Gastroesophageal sphincter (tissue), 3 donors: ENCODE results near the gene PRR18.

ENCODE experiments used
- CTCF ChIP-seq, 4 experiments: fragments of 200-600 bp in 2 of 4; fragments of 450-650 bp in 2 of 4; sonication (generic) in 1 of 4; IDR thresholded peaks; one replicate each; pipeline ENCODE4 v1.5.1; 2017 to 2019; ENCODE audit warnings: antibody characterized with exemption in 4 of 4, mild to moderate bottlenecking in 2 of 4, moderate library complexity in 2 of 4
- EP300 ChIP-seq: sonication (generic); formaldehyde crosslinking; IDR thresholded peaks from one replicate; pipeline ENCODE4 v1.6.1; 2017; ENCODE audit warnings: antibody characterized with exemption, mild to moderate bottlenecking
- POLR2A ChIP-seq, 2 donors: fragments of 450-650 bp; IDR thresholded peaks; one replicate each; pipeline ENCODE4 v1.6.1; 2017; ENCODE audit warnings: antibody characterized with exemption in 2 of 2, mild to moderate bottlenecking in 2 of 2, moderate library complexity in 1 of 2
- POLR2AphosphoS5 ChIP-seq: sonication (generic); formaldehyde crosslinking; IDR thresholded peaks from one replicate; pipeline ENCODE4 v1.6.1; 2017; ENCODE audit warnings: antibody characterized with exemption

DNA sequence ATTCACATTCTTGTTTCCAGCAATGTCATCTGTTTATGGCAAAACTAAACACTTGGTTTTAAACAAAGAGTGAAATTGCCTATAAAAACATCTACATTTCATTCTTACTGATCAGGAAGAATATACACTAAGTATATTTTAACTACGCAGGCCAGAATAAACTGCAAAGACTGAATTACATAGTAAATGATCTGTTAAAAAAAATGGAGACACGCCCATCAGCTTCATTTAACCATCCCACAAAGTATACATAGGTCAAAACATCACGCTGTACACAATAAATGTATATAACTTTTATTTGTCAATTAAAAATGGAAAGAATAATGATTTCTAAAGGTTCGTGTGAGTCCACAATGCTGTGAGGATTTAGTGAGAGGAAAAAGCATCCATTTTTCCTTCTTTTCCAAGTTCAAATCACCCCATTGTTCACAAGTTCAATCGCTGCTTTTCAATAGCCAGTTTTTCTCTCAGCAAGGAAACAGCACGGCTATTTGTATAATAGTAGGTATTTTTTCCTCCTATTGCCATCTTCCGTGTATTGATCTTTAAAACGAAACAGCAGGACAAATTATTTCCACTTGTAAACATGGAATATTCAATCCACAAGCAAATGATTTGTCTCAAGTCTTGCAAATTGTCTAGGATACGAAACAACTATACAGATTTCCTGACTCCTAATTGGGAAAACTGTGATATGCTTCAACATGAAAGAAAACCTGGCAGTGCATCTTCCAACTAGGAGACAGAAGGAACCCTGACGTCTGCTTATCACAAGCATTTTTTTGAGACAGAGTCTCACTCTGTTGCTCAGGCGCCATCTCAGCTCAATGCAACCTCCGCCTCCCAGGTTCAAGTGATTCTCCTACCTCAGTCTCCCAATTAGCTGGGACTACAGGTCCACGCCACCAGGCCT lies 23.6 kb upstream of the PRR18 start:
- TF ChIP-seq CTCF (IDR thresholded peaks at IDR 0.05) (no peak), POLR2A (IDR thresholded peaks at IDR 0.05) (no peak), EP300 (no peak), POLR2AphosphoS5 (no peak)
